ENCODE data around the gene WDR20.
"Not testable (repeated sequence)": the region's sequence is repeated elsewhere in the genome, so short reads cannot be mapped to it uniquely, and the experiment has no call there.

- not testable (repeated sequence) for TF ChIP-seq CTCF (conservative IDR thresholded peaks at IDR 0.05; ENCODE audit: low read length); EZH2phosphoT487 (IDR thresholded peaks at IDR 0.05; ENCODE audit: borderline replicate concordance, low read depth, low read length)
Measured at GRCh38 chr14:102240481-102240880, 100.8 kb downstream of the WDR20 start.
